Fibroblast of skin of back (primary cell): Measurements from ENCODE around the gene THSD7B.

ENCODE experiments used
- DNase-seq: peaks from one replicate; pipeline ENCODE4 v3.0.0-alpha.2; 2013

Gene THSD7B

GRCh38 chr2:137206069-137206468 lies 440.7 kb downstream of the THSD7B start:
- no peak for DNase-seq

- DNase-seq: no peak
Observed at GRCh38 chr2:137207030-137207429, 441.7 kb downstream of the THSD7B start.

GRCh38 chr2:137208431-137208891 lies 443.1 kb downstream of the THSD7B start:
- peak; percentile 81 for DNase-seq

GRCh38 chr2:137210039-137210438 lies 444.7 kb downstream of the THSD7B start:
- no peak for DNase-seq

GRCh38 chr2:137211761-137212160 lies 446.4 kb downstream of the THSD7B start:
- DNase-seq: no peak

- peak; percentile 88 for DNase-seq
Observed at GRCh38 chr2:137220438-137220993, 455.2 kb downstream of the THSD7B start.

GRCh38 chr2:137221797-137222492 lies 456.6 kb downstream of the THSD7B start:
- peak; percentile 35 for DNase-seq

GRCh38 chr2:137223722-137224121 lies 458.4 kb downstream of the THSD7B start:
- DNase-seq: peak; percentile 30

GRCh38 chr2:137228566-137228965 lies 463.2 kb downstream of the THSD7B start:
- peak; percentile 75 for DNase-seq

- DNase-seq: peak; percentile 73
Observed at GRCh38 chr2:137229834-137230233, 464.5 kb downstream of the THSD7B start.

GRCh38 chr2:137231628-137232027 lies 466.3 kb downstream of the THSD7B start:
- no peak for DNase-seq

- no peak for DNase-seq
Observed at GRCh38 chr2:137232076-137232475, 466.7 kb downstream of the THSD7B start.

GRCh38 chr2:137233091-137233490 lies 467.7 kb downstream of the THSD7B start:
- DNase-seq: no peak

- peak; percentile 93 for DNase-seq
Observed at GRCh38 chr2:137237055-137237454, 471.7 kb downstream of the THSD7B start.

GRCh38 chr2:137238065-137238464 lies 472.7 kb downstream of the THSD7B start:
- DNase-seq: no peak

- DNase-seq: no peak
Observed at GRCh38 chr2:137249463-137250130, 484.3 kb downstream of the THSD7B start.

- peak; percentile 22 for DNase-seq
Observed at GRCh38 chr2:137250401-137250800, 485.1 kb downstream of the THSD7B start.

- DNase-seq: no peak
Observed at GRCh38 chr2:137251045-137251444, 485.7 kb downstream of the THSD7B start.

- DNase-seq: peak; percentile 78
Observed at GRCh38 chr2:137252934-137253333, 487.6 kb downstream of the THSD7B start.

- DNase-seq: peak; percentile 70
Observed at GRCh38 chr2:137254052-137254451, 488.7 kb downstream of the THSD7B start.

GRCh38 chr2:137255345-137255744 lies 490.0 kb downstream of the THSD7B start:
- no peak for DNase-seq

- peak; percentile 82 for DNase-seq
Observed at GRCh38 chr2:137255990-137256389, 490.6 kb downstream of the THSD7B start.

GRCh38 chr2:137261881-137262585 lies 496.7 kb downstream of the THSD7B start:
- DNase-seq: no peak
